C4-2B (cell line): ENCODE measurements around the gene TRPT1.

Source experiments
- ZFX ChIP-seq: fragments of 450-650 bp; IDR thresholded peaks from 2 replicates; pipeline ENCODE4 v1.6.1; 2017
- TF ChIP-seq, protein P1 (sequence below): fragments of 450-650 bp; conservative IDR thresholded peaks from 2 replicates; pipeline ENCODE4 v1.5.1; 2017; ENCODE audit warnings: mild to moderate bottlenecking

DNA sequence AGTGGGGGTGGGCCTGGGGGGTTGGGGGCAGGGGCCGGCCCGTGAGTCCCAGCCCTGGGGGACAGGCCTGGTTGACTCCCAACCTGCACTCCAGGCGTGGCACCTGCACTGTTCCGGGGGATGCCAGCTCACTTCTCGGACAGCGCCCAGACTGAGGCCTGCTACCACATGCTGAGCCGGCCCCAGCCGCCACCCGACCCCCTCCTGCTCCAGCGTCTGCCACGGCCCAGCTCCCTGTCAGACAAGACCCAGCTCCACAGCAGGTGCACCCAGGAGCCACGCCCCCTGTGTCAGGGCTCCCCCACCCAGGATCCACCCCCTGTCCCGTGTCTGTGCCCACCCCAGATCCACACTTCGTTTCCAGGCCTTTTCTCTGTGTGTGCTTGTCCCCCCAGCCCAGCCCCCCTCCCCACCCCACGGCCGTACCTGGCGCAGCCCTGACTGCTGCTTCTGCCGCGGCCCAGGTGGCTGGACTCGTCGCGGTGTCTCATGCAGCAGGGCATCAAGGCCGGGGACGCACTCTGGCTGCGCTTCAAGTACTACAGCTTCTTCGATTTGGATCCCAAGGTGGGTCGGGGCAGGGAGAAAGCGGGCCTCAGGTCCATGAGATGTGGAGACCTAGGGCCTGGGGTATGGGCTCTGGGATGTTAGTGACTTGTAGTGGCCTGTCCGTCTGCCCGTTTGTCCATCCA, 14.7 kb downstream of the TRPT1 start:
- TF ChIP-seq, protein P1, sequence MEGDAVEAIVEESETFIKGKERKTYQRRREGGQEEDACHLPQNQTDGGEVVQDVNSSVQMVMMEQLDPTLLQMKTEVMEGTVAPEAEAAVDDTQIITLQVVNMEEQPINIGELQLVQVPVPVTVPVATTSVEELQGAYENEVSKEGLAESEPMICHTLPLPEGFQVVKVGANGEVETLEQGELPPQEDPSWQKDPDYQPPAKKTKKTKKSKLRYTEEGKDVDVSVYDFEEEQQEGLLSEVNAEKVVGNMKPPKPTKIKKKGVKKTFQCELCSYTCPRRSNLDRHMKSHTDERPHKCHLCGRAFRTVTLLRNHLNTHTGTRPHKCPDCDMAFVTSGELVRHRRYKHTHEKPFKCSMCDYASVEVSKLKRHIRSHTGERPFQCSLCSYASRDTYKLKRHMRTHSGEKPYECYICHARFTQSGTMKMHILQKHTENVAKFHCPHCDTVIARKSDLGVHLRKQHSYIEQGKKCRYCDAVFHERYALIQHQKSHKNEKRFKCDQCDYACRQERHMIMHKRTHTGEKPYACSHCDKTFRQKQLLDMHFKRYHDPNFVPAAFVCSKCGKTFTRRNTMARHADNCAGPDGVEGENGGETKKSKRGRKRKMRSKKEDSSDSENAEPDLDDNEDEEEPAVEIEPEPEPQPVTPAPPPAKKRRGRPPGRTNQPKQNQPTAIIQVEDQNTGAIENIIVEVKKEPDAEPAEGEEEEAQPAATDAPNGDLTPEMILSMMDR = no peak
- TF ChIP-seq ZFX = no peak
